ENCODE results near the gene MANEA. TPM values are rescaled to one million over a fixed set of nuclear protein-coding genes. Genes with fewer than 3 reads are reported as not detected.
"Not testable (repeated sequence)": the region's sequence is repeated elsewhere in the genome, so short reads cannot be mapped to it uniquely, and the experiment has no call there.

Gene MANEA
- total RNA-seq = 18.2 TPM

- DNase-seq = peak; percentile 93
Observed at GRCh38 chr6:95577304-95578105, at the start of gene MANEA. TSS of gene MANEA (plus strand) at chr6:95577535. CDS start at chr6:95586440, 8,905 bp downstream.

- no peak for DNase-seq
Observed at GRCh38 chr6:95529762-95530161, 47.6 kb upstream of the MANEA start.

- DNase-seq = no peak
Observed at GRCh38 chr6:95530176-95530819, 47.0 kb upstream of the MANEA start.

- no peak for DNase-seq
Observed at GRCh38 chr6:95543798-95544197, 33.5 kb upstream of the MANEA start.

- no peak for DNase-seq
Observed at GRCh38 chr6:95544517-95545225, 32.7 kb upstream of the MANEA start.

- no peak for DNase-seq
Observed at GRCh38 chr6:95545226-95545625, 32.1 kb upstream of the MANEA start.

- no peak for DNase-seq
Observed at GRCh38 chr6:95545686-95546085, 31.6 kb upstream of the MANEA start.

GRCh38 chr6:95546148-95546547, 31.2 kb upstream of the MANEA start:
- no peak for DNase-seq

GRCh38 chr6:95547043-95547442, 30.3 kb upstream of the MANEA start:
- no peak for DNase-seq

GRCh38 chr6:95548188-95548786, 29.0 kb upstream of the MANEA start:
- DNase-seq = no peak

GRCh38 chr6:95551678-95552324, 25.5 kb upstream of the MANEA start:
- no peak for DNase-seq

GRCh38 chr6:95553880-95554279, 23.5 kb upstream of the MANEA start:
- DNase-seq = no peak

- DNase-seq = not testable (repeated sequence)
Observed at GRCh38 chr6:95560956-95561355, 16.4 kb upstream of the MANEA start.

- no peak for DNase-seq
Observed at GRCh38 chr6:95569560-95569959, 7.8 kb upstream of the MANEA start.

- no peak for DNase-seq
Observed at GRCh38 chr6:95572098-95572497, 5.2 kb upstream of the MANEA start.

- DNase-seq = no peak
Observed at GRCh38 chr6:95574811-95575210, 2.5 kb upstream of the MANEA start.

- peak; percentile 34 for DNase-seq
Observed at GRCh38 chr6:95576218-95576997, 927 bp upstream of the MANEA start.

- no peak for DNase-seq
Observed at GRCh38 chr6:95576998-95577303, 384 bp upstream of the MANEA start.

- DNase-seq = no peak
Observed at GRCh38 chr6:95578106-95578410, 723 bp downstream of the MANEA start.

- DNase-seq = no peak
Observed at GRCh38 chr6:95581073-95581472, 3.7 kb downstream of the MANEA start.

- DNase-seq = not testable (repeated sequence)
Observed at GRCh38 chr6:95584226-95584625, 6.9 kb downstream of the MANEA start.

- DNase-seq = no peak
Observed at GRCh38 chr6:95587989-95588388, 10.7 kb downstream of the MANEA start.

Measured in tongue (tissue), 2 donors.